ENCODE data around the gene DCUN1D2.
A peak's percentile ranks its signal among the peaks of the same experiment; 100 is the strongest.

Gene DCUN1D2

DNA sequence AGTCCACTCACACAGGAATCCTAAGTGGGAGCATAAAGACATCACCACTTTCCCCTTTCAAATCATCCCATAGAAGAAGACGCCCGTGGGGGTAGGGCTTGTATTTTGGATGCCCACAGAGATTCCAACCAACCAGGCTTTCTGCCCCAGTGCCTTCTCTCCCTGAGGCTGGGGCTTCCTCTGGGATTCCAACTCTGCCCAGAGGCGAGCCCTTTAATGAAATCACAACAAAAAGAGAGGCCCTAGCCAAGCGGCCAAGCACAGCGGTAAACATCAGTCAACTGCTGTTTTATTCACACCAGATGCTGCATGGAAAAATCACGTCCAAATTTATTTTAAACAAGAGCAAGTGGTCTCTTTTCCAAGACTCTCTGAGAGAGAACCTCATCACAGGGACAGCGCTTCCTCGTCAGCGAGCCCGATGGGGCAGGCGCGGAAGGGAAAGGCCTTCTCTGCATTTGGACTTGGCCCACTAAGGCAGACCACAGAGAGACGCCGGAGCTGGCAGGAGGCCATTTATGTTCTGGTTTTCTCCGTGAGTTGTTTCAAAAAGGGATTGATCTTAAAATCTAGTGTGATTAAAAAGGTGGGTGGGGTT lies 68.7 kb downstream of the DCUN1D2 start:
- DNase-seq, result no peak

DNA sequence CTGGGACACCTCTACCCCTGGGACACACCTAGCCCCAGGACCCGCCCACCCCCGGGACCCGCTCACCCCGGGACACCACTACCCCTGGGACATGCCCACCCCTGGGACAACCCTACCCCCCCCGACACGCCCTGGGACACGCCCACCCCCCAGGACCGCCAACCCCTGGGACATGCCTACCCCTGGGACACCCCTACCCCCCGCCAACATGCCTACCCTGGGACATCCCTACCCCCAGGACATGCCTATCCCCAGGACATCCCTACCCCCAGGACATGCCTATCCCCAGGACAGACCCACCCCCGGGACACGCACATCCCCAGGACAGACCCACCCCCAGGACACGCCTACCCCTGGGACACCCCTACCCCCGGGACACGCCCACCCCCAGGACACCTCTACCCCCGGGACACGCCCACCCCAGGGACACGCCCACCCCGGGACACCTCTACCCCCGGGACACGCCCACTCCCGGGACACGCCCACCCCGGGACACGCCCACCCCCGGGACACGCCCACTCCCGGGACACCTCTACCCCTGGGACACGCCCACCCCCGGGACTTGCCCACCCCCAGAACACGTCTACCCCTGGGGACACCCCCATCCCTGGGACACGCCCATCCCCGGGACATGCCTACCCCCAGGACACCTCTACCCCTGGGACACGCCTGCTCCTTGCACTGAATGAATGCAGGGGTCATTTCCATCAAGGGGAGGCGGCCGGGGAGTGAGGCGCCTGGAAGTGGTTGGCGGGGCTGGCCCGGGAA lies 69.5 kb downstream of the DCUN1D2 start:
- peak; percentile 3 to 6 for DNase-seq

DNA sequence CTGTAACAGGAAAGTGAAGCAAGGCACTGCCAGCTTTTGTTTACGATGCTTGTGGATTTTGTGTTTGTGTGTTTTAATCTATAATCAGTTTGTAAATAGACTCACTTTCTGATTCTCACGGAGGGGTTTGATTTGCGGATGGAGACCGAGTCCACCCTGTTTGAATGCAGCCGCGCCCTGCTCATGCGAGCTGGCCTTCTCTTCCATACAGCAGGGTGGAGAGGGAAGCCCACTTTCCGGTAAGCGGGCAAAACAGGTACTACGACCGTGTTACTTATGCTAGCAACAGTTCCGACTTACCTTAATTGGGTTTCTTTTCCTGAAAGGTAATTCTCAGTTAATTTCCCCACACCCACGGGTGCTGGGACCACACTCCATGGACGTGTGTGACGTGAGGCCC lies 70.3 kb downstream of the DCUN1D2 start:
- no peak for DNase-seq

DNA sequence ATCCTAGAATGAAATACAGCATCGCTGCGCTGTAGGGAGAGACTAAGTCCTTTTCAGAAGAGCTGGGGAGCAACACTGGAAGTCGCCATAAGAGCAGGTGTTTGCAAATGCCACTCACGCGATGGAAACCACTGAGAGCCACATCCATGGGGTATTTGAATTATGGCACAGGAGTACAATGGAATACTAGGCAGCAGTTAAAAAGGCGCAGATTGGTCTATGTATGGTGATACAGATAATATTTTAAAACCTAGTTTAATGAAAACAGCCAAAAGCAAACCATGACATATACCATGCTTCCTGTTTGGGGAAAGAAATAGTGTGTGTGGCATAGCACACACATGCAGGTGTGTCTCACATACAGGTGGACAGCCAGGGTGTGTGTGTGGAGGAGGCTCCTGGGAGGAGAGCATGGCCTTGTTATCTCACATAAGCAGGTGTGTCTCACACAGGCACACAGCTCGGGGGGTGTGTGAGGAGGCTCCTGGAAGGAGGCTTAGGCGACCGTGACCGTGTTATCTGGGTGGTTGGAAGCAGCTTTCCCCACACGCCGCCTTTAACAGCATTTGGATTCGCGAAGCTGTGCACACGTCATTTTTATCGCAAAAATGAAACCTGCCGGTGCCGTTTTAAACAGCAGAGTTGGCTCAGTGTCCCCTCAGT lies 70.8 kb downstream of the DCUN1D2 start:
- no peak for DNase-seq

DNA sequence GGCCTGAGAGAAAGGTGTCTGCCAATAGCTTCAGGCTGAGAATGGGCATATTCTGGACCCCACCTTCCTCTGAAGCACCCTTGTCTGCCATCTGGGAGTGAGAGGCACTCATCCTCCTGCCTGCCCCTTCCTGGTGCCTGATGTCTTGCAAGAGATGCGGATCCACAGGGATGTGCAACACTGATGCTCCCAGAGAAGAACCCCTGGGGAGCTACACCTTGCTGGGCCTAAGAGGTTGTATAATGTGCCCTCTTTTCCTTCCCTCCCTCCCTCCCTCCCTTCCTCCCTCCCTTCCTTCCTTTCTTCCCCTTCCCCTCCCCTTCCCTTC lies 71.8 kb downstream of the DCUN1D2 start:
- no peak for DNase-seq

DNA sequence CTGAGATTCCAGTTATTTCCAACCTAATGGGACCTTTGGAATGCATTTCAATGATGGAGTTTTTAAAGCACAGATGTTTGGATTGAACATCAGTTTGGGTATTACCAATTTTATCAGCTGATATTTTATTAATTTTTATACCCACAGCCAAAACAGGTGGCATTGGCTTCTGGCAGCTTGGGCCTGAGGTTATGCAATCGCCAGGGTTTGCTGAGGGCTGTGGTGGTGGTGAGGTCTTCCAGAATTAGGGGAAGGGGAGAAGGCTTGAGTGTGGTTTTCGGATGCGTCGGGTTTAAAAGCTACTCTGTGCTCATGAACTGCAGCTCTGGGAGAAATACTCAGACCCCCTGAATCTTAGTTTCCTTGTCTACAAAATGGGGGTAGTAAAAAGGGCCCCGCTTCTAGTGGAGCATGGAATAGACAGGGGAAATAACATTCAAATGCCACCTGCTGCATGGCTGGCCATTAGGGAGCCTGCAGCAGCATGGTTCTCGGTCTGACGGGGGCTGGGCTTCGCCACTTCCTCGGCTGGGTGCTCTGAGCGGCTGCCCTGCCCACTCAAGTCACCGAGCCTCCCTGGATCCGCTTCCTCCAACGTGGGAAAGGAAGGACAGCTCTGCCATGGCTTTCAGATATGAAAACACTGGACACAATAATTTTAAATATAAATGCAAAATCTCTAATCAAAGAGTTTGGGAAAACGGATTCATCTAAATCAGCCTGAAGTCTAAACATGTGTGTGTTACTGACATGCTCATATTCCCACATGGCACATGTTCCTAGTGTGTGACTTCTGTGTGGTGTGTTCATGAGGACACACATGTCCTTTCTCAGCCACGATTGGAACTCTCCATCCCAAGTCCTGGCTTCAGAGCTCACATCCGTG lies 72.4 kb downstream of the DCUN1D2 start:
- DNase-seq, result no peak

DNA sequence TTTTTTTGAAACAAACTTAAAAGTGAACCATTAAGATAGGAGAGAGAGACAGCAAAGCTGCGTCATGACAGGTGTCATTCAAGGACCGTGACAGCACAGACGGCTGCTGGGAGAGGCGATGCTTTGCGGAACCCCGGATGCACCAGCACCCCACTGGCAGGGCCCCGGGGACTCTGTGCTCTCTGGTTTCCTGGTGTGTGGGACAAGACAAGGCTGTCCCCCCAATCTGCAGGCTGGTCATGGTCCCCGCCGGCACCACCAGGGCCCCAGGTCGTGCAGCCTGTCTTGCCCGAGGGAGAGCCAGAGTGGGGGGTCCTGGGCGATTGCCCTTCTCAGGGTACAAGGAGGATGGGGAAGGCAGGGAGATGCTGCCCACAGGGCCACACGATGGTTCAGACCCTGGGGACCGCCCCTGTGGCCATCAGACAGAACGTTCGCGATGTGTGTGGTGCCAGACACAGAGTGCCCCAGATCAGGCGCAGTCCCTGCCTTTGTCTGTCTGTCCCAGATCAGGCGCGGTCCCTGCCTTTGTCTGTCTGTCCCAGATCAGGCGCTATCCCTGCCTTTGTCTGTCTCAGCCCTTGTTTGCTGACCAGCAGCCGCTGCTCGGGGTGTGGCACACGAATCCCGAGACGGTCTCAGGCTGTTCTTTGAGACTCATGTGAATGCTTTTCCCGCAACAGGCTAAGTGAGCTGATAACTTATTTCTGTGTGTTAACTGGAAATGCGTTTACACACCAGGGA lies 73.3 kb downstream of the DCUN1D2 start:
- no peak for DNase-seq

DNA sequence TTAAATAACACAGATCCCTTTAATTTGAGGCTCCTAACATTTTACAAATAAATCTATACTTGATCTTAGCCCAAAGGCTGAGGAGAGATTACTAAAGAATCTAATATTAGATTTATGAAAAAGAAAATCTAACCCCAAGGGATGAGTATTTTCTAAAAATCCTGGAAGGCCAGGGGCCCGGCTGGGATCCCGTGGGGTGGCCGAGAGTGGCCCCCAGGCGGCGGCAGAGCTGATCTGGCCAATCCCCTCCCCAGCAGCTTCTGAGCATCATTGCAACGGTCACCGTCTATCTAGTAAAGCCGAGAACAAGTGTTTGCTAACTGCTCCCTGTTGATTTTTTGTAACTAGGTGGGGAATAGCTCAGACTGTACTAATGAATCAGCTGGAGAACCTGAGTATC lies 74.7 kb downstream of the DCUN1D2 start:
- no peak for DNase-seq

DNA sequence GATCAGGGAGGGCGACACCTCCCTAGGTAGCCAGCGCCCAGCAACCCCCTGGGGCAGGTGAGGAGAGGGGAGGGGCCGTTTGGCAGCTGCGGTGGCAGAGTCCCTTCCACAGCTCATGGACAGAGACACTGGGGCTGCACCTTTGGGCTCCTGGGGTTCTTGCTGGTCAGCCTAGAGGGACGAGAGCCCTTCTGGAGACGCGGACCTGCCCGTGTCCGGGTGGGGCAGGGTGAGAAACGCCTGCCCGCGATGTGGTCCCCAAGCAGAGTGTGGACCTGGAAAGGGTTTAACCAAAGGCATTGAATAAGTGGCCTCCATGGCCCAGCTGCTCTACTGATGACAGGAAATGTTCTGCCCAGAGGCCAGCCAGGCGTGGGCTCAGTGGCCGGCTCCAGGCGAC lies 75.5 kb downstream of the DCUN1D2 start:
- no peak for DNase-seq

DNA sequence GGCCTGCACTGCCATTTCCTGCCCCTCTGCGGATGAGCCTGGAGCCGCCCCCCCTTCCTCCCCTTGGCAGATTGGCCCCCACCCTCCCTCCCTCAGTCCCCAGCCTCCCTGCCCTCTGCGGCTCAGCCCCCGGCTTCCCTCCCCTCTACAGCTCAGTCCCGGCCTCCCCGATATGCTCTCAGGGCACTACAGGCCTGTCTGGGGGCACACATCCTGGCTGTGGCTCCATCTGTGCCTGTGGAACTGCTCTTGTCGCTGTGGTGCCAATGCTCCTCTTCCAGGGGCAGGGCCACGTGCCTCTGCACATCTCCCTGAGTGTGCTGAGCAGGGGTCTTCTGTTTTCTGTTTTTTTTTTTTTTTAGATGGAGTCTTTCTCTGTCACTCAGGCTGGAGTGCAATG lies 76.2 kb downstream of the DCUN1D2 start:
- no peak for DNase-seq

- no peak for DNase-seq
Observed at GRCh38 chr13:113413898-113414282, 76.6 kb downstream of the DCUN1D2 start.

- no peak for DNase-seq
Observed at GRCh38 chr13:113413178-113413897, 77.2 kb downstream of the DCUN1D2 start.

- no peak for DNase-seq
Observed at GRCh38 chr13:113412440-113412839, 78.1 kb downstream of the DCUN1D2 start.

GRCh38 chr13:113411216-113412023 lies 79.1 kb downstream of the DCUN1D2 start:
- no peak for DNase-seq

- DNase-seq, result no peak
Observed at GRCh38 chr13:113410472-113411201, 79.9 kb downstream of the DCUN1D2 start.

GRCh38 chr13:113408562-113408961 lies 81.9 kb downstream of the DCUN1D2 start:
- no peak for DNase-seq

- DNase-seq, result no peak
Observed at GRCh38 chr13:113407531-113408393, 82.7 kb downstream of the DCUN1D2 start.

DNA sequence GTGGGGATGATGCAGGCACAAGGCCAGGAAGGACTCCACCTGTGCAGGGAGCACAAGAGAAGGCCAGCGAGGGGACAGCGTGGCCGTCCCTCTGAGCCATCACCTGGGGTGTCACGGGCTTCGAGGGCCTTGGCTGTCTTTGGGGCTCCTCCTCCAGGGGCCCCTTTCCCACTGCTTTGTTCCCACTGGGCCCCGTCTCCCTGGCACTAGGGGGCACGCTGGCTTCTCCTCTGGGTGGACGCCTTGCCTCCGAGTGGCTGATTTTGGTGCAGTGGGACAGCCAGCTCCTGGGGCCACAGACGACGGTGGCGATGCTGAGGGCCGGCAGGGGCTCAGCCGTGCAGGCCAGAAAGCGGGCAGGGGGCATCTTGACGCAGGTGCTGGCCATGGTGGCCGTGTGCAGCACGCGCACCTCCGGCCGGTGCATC lies 83.4 kb downstream of the DCUN1D2 start:
- no peak for DNase-seq

Measured in activated CD4-positive, alpha-beta T cell treated with anti-CD3 and anti-CD28 coated beads, Interleukin-2, amount 50 U/mL, for 48 hours (primary cell).